PC-3 (cell line): ENCODE measurements around the gene CYGB. TPM values are rescaled to one million over a fixed set of nuclear protein-coding genes. Genes with fewer than 3 reads are reported as not detected.

Source experiments
- ATAC-seq: fragments of 200-7000 bp; cut with Tn5 transposase; 2 replicates; pipeline ENCODE4 v1.9.1; 2020; ENCODE audit warnings: mild to moderate bottlenecking, moderate library complexity
- BruUV-seq: library from RNA; stranded (reverse); fragments of 400-500 nt; replicated peaks from 2 replicates; lab custom pipeline; 2021; lab: Mats Ljungman, UMichigan
- CTCF ChIA-PET: fragments of 300-600 bp; sonication (Branson Sonifier 250); formaldehyde crosslinking; loops from one replicate; lab custom pipeline; 2022; ENCODE audit warnings: antibody characterized with exemption; lab: Charles Lee
- POLR2A ChIA-PET: fragments of 300-600 bp; sonication (Branson Sonifier 250); formaldehyde crosslinking; loops from one replicate; lab custom pipeline; 2022; ENCODE audit warnings: antibody characterized with exemption; ENCODE audit not compliant: unreplicated experiment; lab: Charles Lee
- DNase-seq: peaks from one replicate; pipeline ENCODE4 v3.0.0-alpha.2; 2015
- H2AFZ ChIP-seq: fragments of 300-600 bp; sonication (generic); 2 replicates; pipeline ENCODE4 v1.6.0; 2016; ENCODE audit warnings: antibody characterized with exemption, low read length
- H3F3A ChIP-seq: fragments of 300-600 bp; sonication (generic); one replicate; pipeline ENCODE4 v1.6.0; 2017; ENCODE audit warnings: antibody characterized with exemption, low read length, control low read depth, mild to moderate bottlenecking; ENCODE audit not compliant: unreplicated experiment
- H3K27ac ChIP-seq: fragments of 300-600 bp; sonication (generic); 2 replicates; pipeline ENCODE4 v1.5.1; 2016; ENCODE audit warnings: mild to moderate bottlenecking, low read length
- H3K27me3 ChIP-seq: fragments of 300-600 bp; sonication (generic); 2 replicates; pipeline ENCODE4 v1.6.1; 2016; ENCODE audit warnings: low read length, mixed read lengths
- H3K36me3 ChIP-seq: fragments of 300-600 bp; sonication (generic); 2 replicates; pipeline ENCODE4 v1.6.1; 2016; ENCODE audit warnings: low read depth, mixed run types, low read length, mixed read lengths
- H3K4me1 ChIP-seq: fragments of 300-600 bp; sonication (generic); 2 replicates; pipeline ENCODE4 v1.5.1; 2016; ENCODE audit warnings: low read length; ENCODE audit not compliant: insufficient read depth
- H3K4me2 ChIP-seq: fragments of 300-600 bp; sonication (generic); 2 replicates; pipeline ENCODE4 v1.6.0; 2016; ENCODE audit warnings: low read length
- H3K4me3 ChIP-seq: fragments of 300-600 bp; sonication (generic); 2 replicates; pipeline ENCODE4 v1.5.1; 2016; ENCODE audit warnings: mild to moderate bottlenecking, low read length, mixed read lengths
- H3K79me2 ChIP-seq: fragments of 300-600 bp; sonication (generic); 2 replicates; pipeline ENCODE4 v1.6.1; 2017; ENCODE audit warnings: low read length, mixed read lengths
- H3K9ac ChIP-seq: fragments of 300-600 bp; sonication (generic); 2 replicates; pipeline ENCODE4 v1.6.0; 2016; ENCODE audit warnings: mild to moderate bottlenecking, low read length
- H3K9me2 ChIP-seq: fragments of 300-600 bp; sonication (generic); replicated peaks from 2 replicates; pipeline ENCODE4 v1.6.1; 2016; ENCODE audit warnings: mixed run types, low read length, mixed read lengths
- H3K9me3 ChIP-seq: fragments of 300-600 bp; sonication (generic); 2 replicates; pipeline ENCODE4 v1.6.1; 2016; ENCODE audit warnings: low read length, mixed read lengths
- H4K20me1 ChIP-seq: fragments of 300-600 bp; sonication (generic); 2 replicates; pipeline ENCODE4 v1.6.1; 2016; ENCODE audit warnings: low read length, mixed read lengths
- CTCF ChIP-seq: fragments of 300-600 bp; sonication (generic); conservative IDR thresholded peaks from 2 replicates; pipeline ENCODE4 v1.5.1; 2017; ENCODE audit warnings: antibody characterized with exemption, low read depth, mild to moderate bottlenecking, low read length
- EZH2 ChIP-seq: fragments of 300-600 bp; sonication (generic); IDR thresholded peaks from one replicate; pipeline ENCODE4 v1.6.1; 2017; ENCODE audit warnings: antibody characterized with exemption, mild to moderate bottlenecking, low read length; ENCODE audit not compliant: unreplicated experiment
- EZH2phosphoT487 ChIP-seq: fragments of 300-600 bp; sonication (generic); IDR thresholded peaks from 2 replicates; pipeline ENCODE4 v1.6.1; 2018; ENCODE audit warnings: mild to moderate bottlenecking, antibody characterized with exemption, low read length, borderline replicate concordance
- intact Hi-C: fragments of 100-400 bp; cut with micrococcal nuclease; formaldehyde crosslinking; loops from 2 replicates; pipeline ENCODE4 v1.9.0; 2023
- total RNA-seq: library from RNA; depleted of rRNA; stranded (reverse); fragments of >200 nt; gene quantifications from 2 replicates; pipeline ENCODE4 v1.2.3, GENCODE V29; 2014

Gene CYGB
- total RNA-seq, 1 experiment from 2014 or later: 0.62 TPM

- POLR2A ChIA-PET: no interaction called here
- H4K20me1 ChIP-seq: no peaks in the 10 kb centered on the region
Measured at GRCh38 chr17:76579281-76579680, 41.8 kb upstream of the CYGB start.

GRCh38 chr17:76578376-76578775 is 40.9 kb upstream of the CYGB start:
- peaks cover 13% of the 10 kb centered on the region for H3K4me1 ChIP-seq
- no peaks in the 10 kb centered on the region for H3K9me3 ChIP-seq
- BruUV-seq: no TSS peak
- H3K27me3 ChIP-seq: no peaks in the 10 kb centered on the region
- peak overlapping the region; percentile 62 for H3K4me2 ChIP-seq
- H3K27ac ChIP-seq: peak overlapping the region; percentile 73
- H3K9ac ChIP-seq: 0 out of 2 replicates have a peak overlapping the region, but pooled peaks have one; percentile 21
- H3F3A ChIP-seq: no peaks in the 10 kb centered on the region
- H4K20me1 ChIP-seq: no peaks in the 10 kb centered on the region
- DNase-seq (peak; percentile 84), ATAC-seq (peak; percentile 99)
- intact Hi-C loops: loop anchor here (2.0 kb wide), 1 partner anchor 20 kb away; no protein-coding TSS in a partner anchor
- TF ChIP-seq CTCF: no peak
- no peak for TF ChIP-seq EZH2
- no peak for TF ChIP-seq EZH2phosphoT487
- no peaks in the 10 kb centered on the region for H3K79me2 ChIP-seq
- ChIA-PET POLR2A (interaction anchor here (0.5 to 1.0 kb wide), 6 partner anchors 10 to 483 kb away, joined by 3 to 5 read pairs (median 4); no protein-coding TSS in a partner anchor), CTCF (interaction anchor here (0.6 to 2.1 kb wide), 6 partner anchors 12 to 1739 kb away, joined by 3 to 8 read pairs (median 3); no protein-coding TSS in a partner anchor)
- peak overlapping the region; percentile 22; the same call in 1 of the 2 replicates for H3K4me3 ChIP-seq
- no peaks in the 10 kb centered on the region for H3K9me2 ChIP-seq
- H3K36me3 ChIP-seq: no peaks in the 10 kb centered on the region
- 0 out of 2 replicates have a peak overlapping the region, but pooled peaks have one; percentile 6 for H2AFZ ChIP-seq

More at GRCh38 chr17:76579281-76579680, 41.8 kb upstream of the CYGB start:
- no peak for ATAC-seq
- no peak overlapping the region for H3K4me2 ChIP-seq
- intact Hi-C loops: loop anchor here (2.0 kb wide), 1 partner anchor 20 kb away; no protein-coding TSS in a partner anchor
- H3K36me3 ChIP-seq: no peaks in the 10 kb centered on the region
- CTCF ChIA-PET: no interaction called here
- no peak overlapping the region for H3K9ac ChIP-seq
- H3K27ac ChIP-seq: no peak overlapping the region
- no peaks in the 10 kb centered on the region for H3K9me2 ChIP-seq
- no peaks in the 10 kb centered on the region for H3K79me2 ChIP-seq
- peaks cover 13% of the 10 kb centered on the region for H3K4me1 ChIP-seq
- H3K27me3 ChIP-seq: no peaks in the 10 kb centered on the region
- no TSS peak for BruUV-seq
- TF ChIP-seq EZH2: no peak
- no peak for TF ChIP-seq EZH2phosphoT487
- TF ChIP-seq CTCF: no peak
- no peaks in the 10 kb centered on the region for H3K9me3 ChIP-seq
- H2AFZ ChIP-seq: no peak overlapping the region
- no peak overlapping the region for H3K4me3 ChIP-seq
- H3F3A ChIP-seq: no peaks in the 10 kb centered on the region
- no peak for DNase-seq

- H3K9ac ChIP-seq: peak overlapping the region; percentile 21; the same call in 1 of the 2 replicates
- intact Hi-C loops: loop anchor here (2.0 kb wide), 1 partner anchor 19 kb away; no protein-coding TSS in a partner anchor
- TF ChIP-seq EZH2 (no peak), CTCF (no peak), EZH2phosphoT487 (no peak)
- H3K4me3 ChIP-seq: peak overlapping the region; percentile 22; the same call in 1 of the 2 replicates
- peaks cover 13% of the 10 kb centered on the region for H3K4me1 ChIP-seq
- peak overlapping the region; percentile 62 for H3K4me2 ChIP-seq
- no peaks in the 10 kb centered on the region for H3K27me3 ChIP-seq
- DNase-seq (no peak), ATAC-seq (peak; percentile 3; the same call in 1 of the 2 replicates)
- no peaks in the 10 kb centered on the region for H4K20me1 ChIP-seq
- no peaks in the 10 kb centered on the region for H3K79me2 ChIP-seq
- ChIA-PET POLR2A (interaction anchor here (0.5 to 1.0 kb wide), 3 partner anchors 11 to 483 kb away, joined by 3 to 5 read pairs (median 3); no protein-coding TSS in a partner anchor), CTCF (interaction anchor here (0.6 to 2.1 kb wide), 3 partner anchors 46 to 126 kb away, joined by 3 to 8 read pairs (median 7); no protein-coding TSS in a partner anchor)
- no peaks in the 10 kb centered on the region for H3K9me2 ChIP-seq
- H3K27ac ChIP-seq: peak overlapping the region; percentile 73
- H2AFZ ChIP-seq: 0 out of 2 replicates have a peak overlapping the region, but pooled peaks have one; percentile 6
- H3K9me3 ChIP-seq: no peaks in the 10 kb centered on the region
- TSS peak; percentile 30 for BruUV-seq
- no peaks in the 10 kb centered on the region for H3K36me3 ChIP-seq
- H3F3A ChIP-seq: no peaks in the 10 kb centered on the region
Measured at GRCh38 chr17:76577876-76578275, 40.4 kb upstream of the CYGB start.
